Fibroblast of the aortic adventitia (primary cell): ENCODE data around the gene TPGS1. TPM values are rescaled to one million over a fixed set of nuclear protein-coding genes. Genes with fewer than 3 reads are reported as not detected.

Experiments used
- DNase-seq: peaks from one replicate; pipeline ENCODE4 v3.0.0-alpha.2; 2010; ENCODE audit warnings: low read depth
- H3K4me3 ChIP-seq: 2 replicates; pipeline ENCODE4 v1.5.1; 2011; ENCODE audit warnings: low read depth, mild to moderate bottlenecking, control low read depth, low read length, moderate library complexity
- CTCF ChIP-seq: IDR thresholded peaks from 2 replicates; pipeline ENCODE4 v1.5.1; 2011; ENCODE audit warnings: mild to moderate bottlenecking, low read length, control low read depth, inconsistent platforms; ENCODE audit not compliant: insufficient read depth
- total RNA-seq: library from RNA; depleted of rRNA; stranded (reverse); fragments of >200 nt; gene quantifications from 2 replicates; pipeline ENCODE4 v1.2.3, GENCODE V29; 2012; ENCODE audit warnings: low replicate concordance

The TPGS1 gene
- total RNA-seq, 1 donor: 25.2 TPM

GRCh38 chr19:493391-494170 is 13.7 kb upstream of the TPGS1 start:
- no peak for TF ChIP-seq CTCF
- no peak for DNase-seq
- no peak overlapping the region for H3K4me3 ChIP-seq

- no peak for TF ChIP-seq CTCF
- H3K4me3 ChIP-seq: no peak overlapping the region
- no peak for DNase-seq
Measured at GRCh38 chr19:494171-495080, 12.9 kb upstream of the TPGS1 start.

GRCh38 chr19:495081-495401 is 12.3 kb upstream of the TPGS1 start:
- no peak for DNase-seq
- no peak overlapping the region for H3K4me3 ChIP-seq
- TF ChIP-seq CTCF: no peak

GRCh38 chr19:495402-496111 is 11.7 kb upstream of the TPGS1 start:
- no peak overlapping the region for H3K4me3 ChIP-seq
- peak; percentile 26 for DNase-seq
- peak; percentile 76 for TF ChIP-seq CTCF

- TF ChIP-seq CTCF: no peak
- DNase-seq: no peak
- H3K4me3 ChIP-seq: no peak within 1 kb of the TSS
Measured at GRCh38 chr19:496112-496665, 11.1 kb upstream of the TPGS1 start, which contains the start of gene MADCAM1. Gene MADCAM1, plus strand, starts transcription at chr19:496486. Its CDS starts 14 bp downstream, at chr19:496500.

GRCh38 chr19:496986-497385 is 10.3 kb upstream of the TPGS1 start:
- TF ChIP-seq CTCF: no peak
- DNase-seq: no peak
- no peak overlapping the region for H3K4me3 ChIP-seq
